Measurements from ENCODE around the gene MRPS15.

The MRPS15 gene

DNA sequence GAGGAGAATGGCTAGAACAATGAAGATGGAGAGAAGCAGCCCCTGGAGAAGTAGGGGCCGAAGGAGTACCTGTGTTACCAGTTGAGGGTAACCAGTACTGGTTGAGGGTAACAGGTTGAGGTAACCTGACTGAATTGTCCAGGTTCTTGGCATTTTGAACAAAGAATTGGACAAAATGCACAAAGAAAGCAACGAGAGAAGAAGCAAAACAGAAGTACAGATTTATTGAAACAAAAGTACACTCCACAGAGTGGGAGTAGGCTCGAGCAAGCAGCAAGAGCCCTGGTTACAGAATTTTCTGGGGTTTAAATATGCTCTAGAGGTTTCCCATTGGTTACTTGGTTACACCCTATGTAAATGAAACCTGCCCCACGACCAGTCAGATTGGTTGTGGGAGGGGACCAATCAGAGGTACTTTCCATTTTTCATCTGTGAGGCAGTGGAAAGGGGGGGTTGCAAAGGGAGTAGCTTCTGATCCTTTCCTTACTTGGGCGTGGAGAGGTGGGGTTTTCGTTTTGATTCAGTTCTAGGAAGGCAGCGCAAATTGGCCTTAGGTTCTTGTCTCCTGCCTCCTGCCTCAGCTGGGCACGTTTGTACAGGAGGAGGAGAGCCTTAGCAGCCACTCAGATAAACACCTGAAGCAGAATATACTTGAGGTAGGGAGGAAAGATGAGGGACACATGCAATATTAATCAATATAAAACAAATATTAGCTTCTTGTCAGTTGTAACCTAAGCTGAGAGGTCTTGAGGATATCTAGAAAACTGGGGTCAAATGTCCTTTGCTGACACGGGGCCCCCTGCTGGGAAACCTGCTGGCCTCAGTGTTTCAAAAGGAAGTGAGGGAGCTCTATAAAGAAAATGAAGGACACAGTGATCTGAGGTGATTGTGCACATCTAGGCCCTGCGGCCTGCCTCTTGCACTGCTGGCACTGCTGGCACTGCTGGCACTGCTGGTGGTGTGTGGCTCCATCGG is 52.2 kb downstream of the MRPS15 start:
- TF ChIP-seq, protein P1, sequence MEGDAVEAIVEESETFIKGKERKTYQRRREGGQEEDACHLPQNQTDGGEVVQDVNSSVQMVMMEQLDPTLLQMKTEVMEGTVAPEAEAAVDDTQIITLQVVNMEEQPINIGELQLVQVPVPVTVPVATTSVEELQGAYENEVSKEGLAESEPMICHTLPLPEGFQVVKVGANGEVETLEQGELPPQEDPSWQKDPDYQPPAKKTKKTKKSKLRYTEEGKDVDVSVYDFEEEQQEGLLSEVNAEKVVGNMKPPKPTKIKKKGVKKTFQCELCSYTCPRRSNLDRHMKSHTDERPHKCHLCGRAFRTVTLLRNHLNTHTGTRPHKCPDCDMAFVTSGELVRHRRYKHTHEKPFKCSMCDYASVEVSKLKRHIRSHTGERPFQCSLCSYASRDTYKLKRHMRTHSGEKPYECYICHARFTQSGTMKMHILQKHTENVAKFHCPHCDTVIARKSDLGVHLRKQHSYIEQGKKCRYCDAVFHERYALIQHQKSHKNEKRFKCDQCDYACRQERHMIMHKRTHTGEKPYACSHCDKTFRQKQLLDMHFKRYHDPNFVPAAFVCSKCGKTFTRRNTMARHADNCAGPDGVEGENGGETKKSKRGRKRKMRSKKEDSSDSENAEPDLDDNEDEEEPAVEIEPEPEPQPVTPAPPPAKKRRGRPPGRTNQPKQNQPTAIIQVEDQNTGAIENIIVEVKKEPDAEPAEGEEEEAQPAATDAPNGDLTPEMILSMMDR (IDR thresholded peaks at IDR 0.05; ENCODE audit: low read length, missing control alignments) = no peak
- no peak overlapping the region for H3K4me3 ChIP-seq (replicated peaks; ENCODE audit: low read depth, low read length)
- peak; percentile 49 for DNase-seq (ENCODE audit: low read depth)

DNA sequence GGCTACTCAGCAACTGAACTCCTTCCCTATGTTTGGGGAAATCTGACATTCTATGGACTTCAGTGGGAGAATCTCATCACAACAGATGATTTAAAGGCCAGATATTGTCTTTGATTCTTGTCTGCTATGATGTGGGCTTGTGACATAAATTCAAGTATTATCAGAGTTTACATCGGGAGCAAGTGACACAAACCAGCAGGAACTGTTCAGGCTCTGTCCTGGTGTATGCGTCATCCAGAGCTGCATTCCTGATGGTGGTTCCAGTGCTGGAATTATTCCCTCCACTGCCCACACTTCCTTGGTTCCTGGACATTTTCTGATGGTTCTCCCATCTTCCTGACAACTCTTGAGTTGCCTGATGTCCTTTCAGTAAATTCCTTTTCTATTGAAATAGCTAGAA is 55.7 kb downstream of the MRPS15 start:
- H3K4me3 ChIP-seq (replicated peaks; ENCODE audit: low read depth, low read length) = no peak overlapping the region
- peak; percentile 50 for DNase-seq (ENCODE audit: low read depth)
- TF ChIP-seq, protein P1 (IDR thresholded peaks at IDR 0.05; ENCODE audit: low read length, missing control alignments) = no peak

DNA sequence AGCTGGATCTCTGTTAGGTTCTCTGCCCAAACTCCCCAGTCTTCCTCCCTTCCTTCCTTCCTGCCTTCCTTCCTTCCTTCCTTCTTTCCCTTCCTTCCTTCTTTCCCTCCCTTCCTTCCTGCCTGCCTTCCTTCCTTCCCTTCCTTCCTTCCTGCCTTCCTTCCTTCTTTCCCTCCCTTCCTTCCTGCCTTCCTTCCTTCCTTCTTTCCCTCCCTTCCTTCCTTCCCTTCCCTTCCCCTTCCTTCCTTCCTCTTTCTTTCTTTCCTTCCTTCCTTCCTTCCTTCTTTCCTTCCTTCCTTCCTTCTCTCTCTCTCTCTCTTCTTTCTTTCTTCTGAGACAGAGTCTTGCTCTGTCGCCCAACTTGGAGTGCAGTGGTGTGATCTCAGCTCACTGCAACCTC is 57.7 kb downstream of the MRPS15 start:
- H3K4me3 ChIP-seq (replicated peaks; ENCODE audit: low read depth, low read length) = no peak overlapping the region
- no peak for DNase-seq (ENCODE audit: low read depth)
- TF ChIP-seq, protein P1 (IDR thresholded peaks at IDR 0.05; ENCODE audit: low read length, missing control alignments) = no peak

Data from fibroblast of pulmonary artery (primary cell).